ENCODE data around the gene C10orf53. TPM values are rescaled to one million over a fixed set of nuclear protein-coding genes. Genes with fewer than 3 reads are reported as not detected.

C10orf53 gene
- total RNA-seq, 1 donor, result not detected

DNA sequence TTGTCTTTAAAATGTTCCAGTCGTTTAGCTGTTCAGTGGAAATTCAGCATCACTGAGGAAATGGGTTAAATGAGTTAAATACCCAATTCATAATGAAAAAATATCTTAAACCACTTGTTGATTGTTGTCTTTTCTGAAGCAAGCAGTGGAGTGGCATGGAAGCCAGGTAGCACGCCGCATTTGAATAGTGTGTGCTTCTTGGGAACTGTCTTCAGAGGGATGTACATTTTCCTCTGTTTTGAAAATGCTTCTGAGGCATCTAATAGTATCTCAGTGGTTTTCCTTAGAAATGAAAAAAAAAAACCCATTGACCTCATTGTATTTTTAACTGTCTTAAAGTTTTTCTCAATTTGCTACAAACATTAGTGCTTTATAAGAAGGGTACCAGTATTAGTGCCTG, 28.1 kb downstream of the C10orf53 start:
- Histone ChIP-seq H3K4me3 (ENCODE audit: insufficient read depth, low read length) (no peak overlapping the region), H3K27me3 (ENCODE audit: insufficient read depth, low read length) (peaks cover 12% of the 10 kb centered on the region), H2AFZ (ENCODE audit: low read length) (no peak overlapping the region), H3K79me2 (ENCODE audit: insufficient read depth, low read length) (no peaks in the 10 kb centered on the region), H3K27ac (ENCODE audit: low read depth, low read length) (no peak overlapping the region), H4K20me1 (ENCODE audit: insufficient read depth, low read length) (no peaks in the 10 kb centered on the region), H3K4me1 (ENCODE audit: insufficient read depth, low read length) (no peaks in the 10 kb centered on the region), H3K36me3 (ENCODE audit: insufficient read depth, low read length) (no peaks in the 10 kb centered on the region), H3K4me2 (ENCODE audit: insufficient read depth, low read length) (no peak overlapping the region), H3K9me3 (ENCODE audit: low read depth, low read length) (no peaks in the 10 kb centered on the region)
- TF ChIP-seq, protein P1, sequence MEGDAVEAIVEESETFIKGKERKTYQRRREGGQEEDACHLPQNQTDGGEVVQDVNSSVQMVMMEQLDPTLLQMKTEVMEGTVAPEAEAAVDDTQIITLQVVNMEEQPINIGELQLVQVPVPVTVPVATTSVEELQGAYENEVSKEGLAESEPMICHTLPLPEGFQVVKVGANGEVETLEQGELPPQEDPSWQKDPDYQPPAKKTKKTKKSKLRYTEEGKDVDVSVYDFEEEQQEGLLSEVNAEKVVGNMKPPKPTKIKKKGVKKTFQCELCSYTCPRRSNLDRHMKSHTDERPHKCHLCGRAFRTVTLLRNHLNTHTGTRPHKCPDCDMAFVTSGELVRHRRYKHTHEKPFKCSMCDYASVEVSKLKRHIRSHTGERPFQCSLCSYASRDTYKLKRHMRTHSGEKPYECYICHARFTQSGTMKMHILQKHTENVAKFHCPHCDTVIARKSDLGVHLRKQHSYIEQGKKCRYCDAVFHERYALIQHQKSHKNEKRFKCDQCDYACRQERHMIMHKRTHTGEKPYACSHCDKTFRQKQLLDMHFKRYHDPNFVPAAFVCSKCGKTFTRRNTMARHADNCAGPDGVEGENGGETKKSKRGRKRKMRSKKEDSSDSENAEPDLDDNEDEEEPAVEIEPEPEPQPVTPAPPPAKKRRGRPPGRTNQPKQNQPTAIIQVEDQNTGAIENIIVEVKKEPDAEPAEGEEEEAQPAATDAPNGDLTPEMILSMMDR (IDR thresholded peaks at IDR 0.05; ENCODE audit: extremely low read depth, low read depth, low read length), result no peak
- no peak for DNase-seq (ENCODE audit: insufficient read length, low spot score, missing footprints)

DNA sequence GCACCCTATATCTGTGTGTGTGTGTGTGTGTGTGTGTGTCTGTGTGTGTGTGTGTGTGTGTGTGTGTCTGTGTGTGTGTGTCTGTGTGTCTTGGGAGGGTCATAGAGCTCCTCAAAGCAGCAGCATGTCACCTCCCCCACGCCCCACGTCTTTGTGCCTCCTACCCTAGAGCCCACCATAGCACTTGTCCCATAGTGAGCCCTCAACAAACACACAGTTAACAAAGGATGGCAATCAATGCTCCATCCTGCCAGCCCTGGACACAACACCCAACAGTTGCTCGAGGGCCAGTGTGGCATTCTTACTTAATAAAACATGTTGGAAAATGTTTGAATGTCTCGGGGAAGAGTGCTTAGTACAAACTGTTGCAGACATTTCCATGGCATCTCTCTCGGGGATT, 30.5 kb downstream of the C10orf53 start:
- no peaks in the 10 kb centered on the region for H3K79me2 ChIP-seq (ENCODE audit: insufficient read depth, low read length)

DNA sequence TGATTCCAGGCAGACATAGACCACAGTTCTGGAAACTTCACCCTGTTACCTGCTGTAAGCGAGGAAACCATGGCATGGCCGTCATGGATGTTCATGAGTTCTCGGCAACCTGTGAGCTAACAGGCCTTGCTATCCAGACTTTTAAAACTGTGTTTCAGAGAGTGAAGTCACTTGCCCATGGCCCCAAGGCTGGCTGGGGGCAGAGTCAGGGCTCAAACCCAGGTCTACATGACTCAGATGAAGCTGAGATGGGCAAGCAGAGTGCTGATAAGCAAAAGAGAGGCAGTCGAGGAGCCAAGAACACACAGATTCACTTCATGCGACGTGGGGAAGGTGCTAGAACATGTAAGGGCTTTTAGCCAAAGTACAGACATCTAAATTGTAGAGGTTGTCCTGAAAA, 31.5 kb downstream of the C10orf53 start:
- no peaks in the 10 kb centered on the region for H4K20me1 ChIP-seq (ENCODE audit: insufficient read depth, low read length)
- TF ChIP-seq, protein P1 (IDR thresholded peaks at IDR 0.05; ENCODE audit: extremely low read depth, low read depth, low read length), result no peak
- H3K9me3 ChIP-seq (ENCODE audit: low read depth, low read length), result no peaks in the 10 kb centered on the region
- no peaks in the 10 kb centered on the region for H3K36me3 ChIP-seq (ENCODE audit: insufficient read depth, low read length)
- H3K4me3 ChIP-seq (ENCODE audit: insufficient read depth, low read length), result no peak overlapping the region
- peaks cover 12% of the 10 kb centered on the region for H3K27me3 ChIP-seq (ENCODE audit: insufficient read depth, low read length)
- H3K4me2 ChIP-seq (ENCODE audit: insufficient read depth, low read length), result no peak overlapping the region
- no peak for DNase-seq (ENCODE audit: insufficient read length, low spot score, missing footprints)
- H3K79me2 ChIP-seq (ENCODE audit: insufficient read depth, low read length), result no peaks in the 10 kb centered on the region
- no peaks in the 10 kb centered on the region for H3K4me1 ChIP-seq (ENCODE audit: insufficient read depth, low read length)
- H3K27ac ChIP-seq (ENCODE audit: low read depth, low read length), result no peak overlapping the region
- H2AFZ ChIP-seq (ENCODE audit: low read length), result no peak overlapping the region

More for the DNA sequence above, 30.5 kb downstream of the C10orf53 start:
- H3K4me2 ChIP-seq (ENCODE audit: insufficient read depth, low read length), result no peak overlapping the region
- H3K4me1 ChIP-seq (ENCODE audit: insufficient read depth, low read length), result no peaks in the 10 kb centered on the region
- no peak overlapping the region for H3K27ac ChIP-seq (ENCODE audit: low read depth, low read length)
- H3K9me3 ChIP-seq (ENCODE audit: low read depth, low read length), result no peaks in the 10 kb centered on the region
- TF ChIP-seq, protein P1 (IDR thresholded peaks at IDR 0.05; ENCODE audit: extremely low read depth, low read depth, low read length), result no peak
- H2AFZ ChIP-seq (ENCODE audit: low read length), result no peak overlapping the region
- H3K27me3 ChIP-seq (ENCODE audit: insufficient read depth, low read length), result peaks cover 12% of the 10 kb centered on the region
- no peak for DNase-seq (ENCODE audit: insufficient read length, low spot score, missing footprints)
- no peaks in the 10 kb centered on the region for H4K20me1 ChIP-seq (ENCODE audit: insufficient read depth, low read length)
- no peak overlapping the region for H3K4me3 ChIP-seq (ENCODE audit: insufficient read depth, low read length)
- H3K36me3 ChIP-seq (ENCODE audit: insufficient read depth, low read length), result no peaks in the 10 kb centered on the region

DNA sequence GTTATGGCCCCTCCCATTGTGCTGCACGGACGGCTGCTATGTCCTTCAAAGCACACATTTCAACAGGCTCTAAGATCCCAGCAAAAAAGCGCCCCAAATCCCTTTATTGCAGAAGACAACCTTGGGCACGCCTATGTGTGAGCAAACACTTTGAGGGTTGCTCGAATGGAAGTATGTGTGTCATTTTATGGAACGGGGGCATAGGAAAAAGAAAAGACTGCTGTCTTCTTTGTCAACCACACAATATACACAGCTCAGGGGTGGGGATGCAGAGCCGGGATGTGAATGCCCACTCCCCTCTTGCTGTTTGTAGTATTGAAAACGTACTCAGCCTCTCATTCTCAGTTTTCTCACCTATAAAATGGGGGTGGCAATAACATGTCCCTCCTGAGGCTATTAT, 32.0 kb downstream of the C10orf53 start:
- TF ChIP-seq, protein P1 (IDR thresholded peaks at IDR 0.05; ENCODE audit: extremely low read depth, low read depth, low read length), result no peak
- no peaks in the 10 kb centered on the region for H3K36me3 ChIP-seq (ENCODE audit: insufficient read depth, low read length)
- no peaks in the 10 kb centered on the region for H4K20me1 ChIP-seq (ENCODE audit: insufficient read depth, low read length)
- peaks cover 12% of the 10 kb centered on the region for H3K27me3 ChIP-seq (ENCODE audit: insufficient read depth, low read length)
- DNase-seq (ENCODE audit: insufficient read length, low spot score, missing footprints), result no peak
- H3K4me2 ChIP-seq (ENCODE audit: insufficient read depth, low read length), result no peak overlapping the region
- H3K79me2 ChIP-seq (ENCODE audit: insufficient read depth, low read length), result no peaks in the 10 kb centered on the region
- H2AFZ ChIP-seq (ENCODE audit: low read length), result no peak overlapping the region
- no peak overlapping the region for H3K4me3 ChIP-seq (ENCODE audit: insufficient read depth, low read length)
- H3K27ac ChIP-seq (ENCODE audit: low read depth, low read length), result no peak overlapping the region
- no peaks in the 10 kb centered on the region for H3K9me3 ChIP-seq (ENCODE audit: low read depth, low read length)
- H3K4me1 ChIP-seq (ENCODE audit: insufficient read depth, low read length), result no peaks in the 10 kb centered on the region
